GM18858 (cell line): Measurements from ENCODE around the gene FBXL16.
A peak's percentile ranks its signal among the peaks of the same experiment; 100 is the strongest.
"Not testable (repeated sequence)": the region's sequence is repeated elsewhere in the genome, so short reads cannot be mapped to it uniquely, and the experiment has no call there.

Experiments used
- ATAC-seq: cut with Tn5 transposase; IDR thresholded peaks from one replicate; pipeline ENCODE4 v1.9.1; 2021; ENCODE audit not compliant: unreplicated experiment

Gene FBXL16, protein sequence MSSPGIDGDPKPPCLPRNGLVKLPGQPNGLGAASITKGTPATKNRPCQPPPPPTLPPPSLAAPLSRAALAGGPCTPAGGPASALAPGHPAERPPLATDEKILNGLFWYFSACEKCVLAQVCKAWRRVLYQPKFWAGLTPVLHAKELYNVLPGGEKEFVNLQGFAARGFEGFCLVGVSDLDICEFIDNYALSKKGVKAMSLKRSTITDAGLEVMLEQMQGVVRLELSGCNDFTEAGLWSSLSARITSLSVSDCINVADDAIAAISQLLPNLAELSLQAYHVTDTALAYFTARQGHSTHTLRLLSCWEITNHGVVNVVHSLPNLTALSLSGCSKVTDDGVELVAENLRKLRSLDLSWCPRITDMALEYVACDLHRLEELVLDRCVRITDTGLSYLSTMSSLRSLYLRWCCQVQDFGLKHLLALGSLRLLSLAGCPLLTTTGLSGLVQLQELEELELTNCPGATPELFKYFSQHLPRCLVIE

DNA sequence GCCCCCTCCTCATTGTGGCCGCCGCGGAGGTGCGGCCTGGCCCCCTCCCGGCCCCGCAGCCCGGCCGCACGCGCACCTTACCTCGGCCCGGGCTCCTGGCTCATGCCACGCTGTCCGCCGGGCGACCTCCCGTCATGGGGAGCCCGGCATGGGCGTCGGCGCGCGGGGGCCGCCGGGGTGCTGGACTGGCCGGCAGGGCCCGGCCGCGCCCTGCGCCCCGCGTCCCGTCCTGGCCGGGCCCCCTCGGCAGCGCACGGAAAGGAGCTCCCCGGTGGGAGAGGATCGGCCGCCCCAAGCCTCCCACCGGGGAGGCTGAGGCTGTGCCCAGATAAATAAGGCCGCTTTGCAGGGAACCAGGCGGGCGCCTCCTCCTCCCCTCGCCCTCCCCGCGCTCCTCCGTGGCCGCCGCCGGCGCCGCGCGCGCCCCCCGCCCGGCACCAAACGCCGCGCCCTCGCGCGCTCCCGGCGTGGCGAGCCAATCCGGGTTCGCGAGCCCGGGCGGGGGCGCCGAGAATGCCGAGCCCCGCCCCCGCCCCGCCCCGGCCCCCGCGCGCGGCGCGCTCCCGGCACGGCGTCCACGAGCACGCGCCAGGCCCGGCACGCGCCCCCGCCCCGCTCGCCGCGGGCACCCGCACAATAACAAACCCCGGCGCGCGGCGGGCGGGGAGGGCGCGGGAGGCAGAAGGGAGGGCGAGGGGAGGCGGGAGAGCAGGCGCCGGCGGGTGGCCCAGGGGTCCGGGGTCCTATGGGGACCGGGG is at the start of gene FBXL16:
Gene FBXL16 (minus strand): TSS at position 371 of the 758 bp plus-strand sequence. CDS start 8,396 bp downstream, outside the sequence.
- ATAC-seq: no peak

- no peak for ATAC-seq
These were observed 49.1 kb upstream of the FBXL16 start for GRCh38 chr16:754656-755055.

DNA sequence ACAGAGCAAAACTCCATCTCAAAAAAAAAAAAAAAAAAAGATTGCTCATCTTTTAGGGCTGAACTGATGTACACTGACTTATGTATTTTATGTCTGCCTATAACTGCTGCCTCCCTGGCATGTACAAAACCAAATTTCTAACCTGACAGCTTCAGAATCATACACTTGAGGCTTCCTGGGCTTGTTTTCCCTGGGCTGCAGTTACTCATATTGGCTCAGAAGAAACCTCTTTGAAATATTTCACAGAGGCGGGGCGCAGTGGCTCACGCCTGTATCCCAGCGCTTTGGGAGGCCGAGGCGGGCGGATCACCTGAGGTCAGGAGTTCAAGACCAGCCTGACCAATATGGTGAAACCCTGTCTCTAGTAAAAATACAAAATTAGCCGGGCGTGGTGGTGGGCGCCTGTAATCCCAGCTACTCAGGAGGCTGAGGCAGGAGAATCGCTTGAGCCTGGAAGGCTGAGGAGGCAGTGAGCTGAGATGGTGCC is 48.6 kb upstream of the FBXL16 start:
- ATAC-seq: not testable (repeated sequence)

DNA sequence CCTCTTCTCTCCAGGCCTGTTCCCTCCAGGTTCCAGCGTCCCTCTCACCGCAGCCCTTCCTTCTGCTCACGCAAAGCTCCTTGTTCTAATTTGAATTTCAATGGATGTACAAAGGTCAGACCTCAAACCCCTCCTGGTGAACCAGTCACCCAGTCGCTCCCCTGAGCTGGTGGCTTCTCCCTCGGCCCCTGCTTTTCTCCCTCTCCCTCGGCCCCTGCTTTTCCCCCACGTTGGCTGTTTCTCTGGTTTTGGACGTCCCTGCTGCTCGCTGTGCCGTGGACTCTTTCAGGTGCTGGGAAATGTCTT is 46.4 kb upstream of the FBXL16 start:
- ATAC-seq: no peak

DNA sequence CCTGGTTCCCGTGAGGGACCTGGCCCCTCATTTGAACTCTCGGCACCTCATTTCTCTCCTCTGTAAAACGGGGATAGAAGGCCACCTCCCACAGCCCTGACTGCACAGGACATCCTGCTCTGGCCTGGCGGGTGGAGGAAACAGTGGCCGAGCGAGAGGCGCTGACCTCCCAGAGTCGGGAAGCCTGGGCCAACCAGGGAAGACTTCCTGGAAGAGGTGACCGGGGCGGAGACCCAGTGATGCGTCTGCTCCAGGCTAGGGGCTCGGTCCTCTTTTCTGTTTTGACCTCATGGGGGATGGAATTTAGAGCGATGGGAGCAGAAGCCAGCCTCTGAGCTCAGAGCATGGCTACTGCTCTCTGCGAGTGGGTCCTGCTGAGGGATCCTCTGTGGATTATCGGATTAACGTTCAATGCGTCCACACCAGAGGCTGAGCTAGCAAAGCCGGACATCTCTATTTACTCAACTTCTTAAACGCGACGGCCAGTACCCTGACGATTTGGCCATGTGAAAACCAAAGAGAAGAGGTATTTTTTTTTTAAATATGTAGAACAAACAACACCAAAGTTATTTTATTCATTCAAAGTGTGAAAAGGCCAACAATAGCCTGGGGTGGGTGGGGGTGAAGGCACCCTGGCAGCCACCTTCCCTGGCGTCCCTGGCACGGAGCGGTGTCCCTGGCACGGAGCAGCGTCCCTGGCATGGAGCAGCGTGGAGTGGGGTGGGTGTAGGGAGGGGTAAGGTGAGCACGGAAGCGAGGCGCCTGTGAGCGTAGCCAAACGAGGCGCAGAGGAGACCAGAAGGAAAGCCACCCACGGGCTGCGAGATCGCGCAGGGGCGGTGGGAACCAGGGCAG is 45.8 kb upstream of the FBXL16 start:
- ATAC-seq: no peak

DNA sequence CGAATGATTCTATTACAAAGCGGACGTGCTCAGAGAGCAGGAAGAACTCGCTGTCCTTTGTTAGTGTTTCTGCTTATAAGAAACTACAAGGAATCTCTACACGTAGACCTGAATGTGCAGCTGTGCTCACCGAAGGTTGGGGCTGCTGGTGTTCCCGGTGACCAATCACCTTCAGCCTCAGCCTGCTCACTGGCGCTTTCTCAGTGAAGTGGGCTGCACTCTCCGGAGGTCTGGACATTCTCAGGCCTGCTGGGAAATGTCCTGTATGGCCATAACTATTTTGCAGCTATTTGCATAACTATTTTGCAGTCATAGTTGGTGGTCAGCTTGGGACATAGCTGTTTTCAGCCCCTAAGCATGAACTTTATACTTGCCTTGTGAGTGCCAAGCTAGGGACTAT is 44.9 kb upstream of the FBXL16 start:
- ATAC-seq: no peak

DNA sequence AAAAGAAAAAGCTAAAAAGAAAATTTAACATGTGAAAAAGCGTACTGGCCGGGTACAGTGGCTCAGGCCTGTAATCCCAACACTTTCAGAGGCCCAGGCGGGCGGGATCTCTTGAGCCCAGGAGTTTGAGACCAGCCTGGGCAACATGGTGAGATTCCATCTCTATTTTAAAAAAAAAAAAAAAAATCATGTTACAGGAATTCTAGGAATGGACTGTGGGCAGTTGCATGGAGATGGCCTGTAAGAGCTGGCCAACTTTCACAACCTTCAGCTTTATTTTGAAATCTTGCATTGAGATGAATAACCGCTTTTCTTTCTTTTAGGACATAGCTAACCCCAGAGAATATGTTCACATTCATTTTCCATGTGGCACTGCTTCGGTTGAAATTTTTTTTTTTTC is 43.4 kb upstream of the FBXL16 start:
- ATAC-seq: no peak

DNA sequence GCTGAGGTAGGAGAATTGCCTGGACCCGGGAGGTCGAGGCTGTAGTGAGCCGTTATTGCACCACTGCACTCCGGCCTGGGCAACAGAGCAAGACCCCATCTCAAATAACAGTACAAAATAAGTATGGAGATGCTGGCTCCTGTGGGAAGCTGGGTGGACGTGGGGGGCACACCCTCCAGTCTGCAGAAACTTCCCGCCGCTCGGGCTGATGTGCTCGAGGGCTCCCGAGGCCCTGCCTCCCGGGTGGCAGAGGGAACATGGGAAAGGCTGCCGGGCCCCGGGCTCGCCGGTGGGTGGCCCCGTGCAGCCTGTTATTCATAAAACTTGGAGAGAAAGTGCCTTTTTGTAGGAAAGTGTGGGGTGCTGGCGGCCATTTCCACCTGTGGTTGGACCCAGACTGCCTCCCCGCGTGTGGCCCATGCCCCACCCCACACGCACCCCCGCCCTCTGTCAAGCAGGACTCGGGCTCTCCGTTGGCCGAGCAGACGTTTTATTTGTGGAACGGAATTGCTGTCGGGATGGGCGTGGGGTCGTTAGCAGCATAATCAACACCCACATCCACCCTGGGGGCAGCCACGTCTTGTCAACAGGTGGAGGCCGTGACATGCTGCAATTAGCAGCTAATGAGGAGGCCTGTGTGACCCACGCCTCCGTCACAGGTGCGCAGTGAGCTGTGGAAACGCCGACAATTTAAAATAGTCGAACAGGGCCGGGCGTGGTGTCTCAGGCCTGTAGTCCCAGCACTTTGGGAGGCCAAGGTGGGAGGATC is 42.6 kb upstream of the FBXL16 start:
- no peak for ATAC-seq

- ATAC-seq: no peak
These were observed 41.0 kb upstream of the FBXL16 start for GRCh38 chr16:746637-747036.

GRCh38 chr16:745739-746138 is 40.1 kb upstream of the FBXL16 start:
- no peak for ATAC-seq

DNA sequence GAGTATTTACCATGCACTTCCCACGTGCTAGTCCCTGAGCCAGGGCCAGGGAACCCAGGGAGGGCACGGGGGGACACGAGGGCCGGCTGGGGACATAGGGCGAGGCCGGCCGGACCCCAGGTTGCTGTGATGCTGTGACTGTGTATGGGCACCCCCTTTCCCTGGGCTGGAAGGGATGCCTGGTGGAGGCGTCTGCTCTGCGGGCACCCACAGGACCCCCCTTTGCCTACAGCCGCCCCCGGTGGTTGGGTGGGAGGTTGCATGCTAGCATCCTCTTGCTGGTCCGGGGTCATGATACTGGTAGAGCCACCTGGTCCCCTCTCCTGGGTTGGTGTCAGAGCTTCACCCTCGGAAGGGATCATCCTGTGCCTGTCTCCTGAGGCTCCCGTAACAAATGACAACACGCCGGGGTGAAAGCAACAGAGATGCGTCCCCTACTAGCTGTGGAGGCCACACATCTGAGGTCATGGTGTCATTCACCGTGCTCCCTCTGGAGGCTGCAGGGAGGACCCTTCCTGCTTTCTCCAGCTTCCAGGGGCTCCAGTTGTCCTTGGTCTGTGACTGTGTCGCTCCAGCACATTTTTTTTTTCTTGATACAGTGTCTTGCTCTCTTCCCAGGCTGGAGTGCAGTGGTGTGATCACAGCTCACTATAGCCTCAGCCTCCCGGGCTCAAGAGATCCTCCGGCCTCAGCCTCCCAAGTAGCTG is 38.3 kb upstream of the FBXL16 start:
- ATAC-seq: no peak

- not testable (repeated sequence) for ATAC-seq
These were observed 37.3 kb upstream of the FBXL16 start for GRCh38 chr16:742894-743293.

- no peak for ATAC-seq
These were observed 36.5 kb upstream of the FBXL16 start for GRCh38 chr16:741986-742629.

DNA sequence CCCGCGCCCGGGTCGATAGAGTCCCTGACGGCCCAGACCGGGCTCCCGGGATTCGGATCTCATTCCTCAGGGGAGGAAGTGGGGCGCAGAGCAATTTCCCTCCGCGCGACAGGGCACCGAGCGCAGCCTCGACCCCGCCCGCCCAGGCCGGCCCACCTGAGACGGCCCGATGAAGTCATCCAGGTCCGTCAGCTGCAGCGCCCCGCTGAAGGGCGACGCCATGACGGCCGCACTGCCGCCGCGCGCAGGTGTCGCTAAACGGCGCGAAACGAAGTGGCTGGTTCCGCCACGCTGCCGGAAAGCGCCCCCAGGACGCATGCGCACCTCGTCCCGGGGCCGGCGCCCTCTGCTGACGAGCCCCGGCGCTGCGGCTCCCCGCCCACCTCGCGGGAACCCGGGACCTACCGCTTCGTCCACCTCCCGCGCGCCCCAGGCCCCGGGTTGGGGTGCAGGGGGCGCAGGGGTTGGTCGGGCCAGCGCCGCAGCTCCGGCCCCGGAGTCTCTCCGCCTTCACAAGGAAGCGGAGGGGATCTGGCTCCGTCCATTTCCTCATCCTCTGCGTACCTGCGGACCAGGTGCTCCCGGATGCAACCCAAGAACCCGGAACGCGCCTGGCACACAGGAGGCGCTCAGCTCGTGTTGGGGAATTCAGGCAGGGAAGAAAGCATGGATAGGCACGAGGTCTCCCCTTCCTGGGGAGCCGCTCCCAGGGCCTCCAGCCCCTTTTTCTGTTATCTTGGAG is 35.3 kb upstream of the FBXL16 start, which contains the start of gene CIAO3:
Gene CIAO3 (minus strand): TSS at position 234 of the 742 bp plus-strand sequence. CDS start 12 bp downstream, at position 222.
- peak; percentile 64 for ATAC-seq

- ATAC-seq: peak; percentile 6
These were observed 34.8 kb upstream of the FBXL16 start for GRCh38 chr16:740459-740763.

DNA sequence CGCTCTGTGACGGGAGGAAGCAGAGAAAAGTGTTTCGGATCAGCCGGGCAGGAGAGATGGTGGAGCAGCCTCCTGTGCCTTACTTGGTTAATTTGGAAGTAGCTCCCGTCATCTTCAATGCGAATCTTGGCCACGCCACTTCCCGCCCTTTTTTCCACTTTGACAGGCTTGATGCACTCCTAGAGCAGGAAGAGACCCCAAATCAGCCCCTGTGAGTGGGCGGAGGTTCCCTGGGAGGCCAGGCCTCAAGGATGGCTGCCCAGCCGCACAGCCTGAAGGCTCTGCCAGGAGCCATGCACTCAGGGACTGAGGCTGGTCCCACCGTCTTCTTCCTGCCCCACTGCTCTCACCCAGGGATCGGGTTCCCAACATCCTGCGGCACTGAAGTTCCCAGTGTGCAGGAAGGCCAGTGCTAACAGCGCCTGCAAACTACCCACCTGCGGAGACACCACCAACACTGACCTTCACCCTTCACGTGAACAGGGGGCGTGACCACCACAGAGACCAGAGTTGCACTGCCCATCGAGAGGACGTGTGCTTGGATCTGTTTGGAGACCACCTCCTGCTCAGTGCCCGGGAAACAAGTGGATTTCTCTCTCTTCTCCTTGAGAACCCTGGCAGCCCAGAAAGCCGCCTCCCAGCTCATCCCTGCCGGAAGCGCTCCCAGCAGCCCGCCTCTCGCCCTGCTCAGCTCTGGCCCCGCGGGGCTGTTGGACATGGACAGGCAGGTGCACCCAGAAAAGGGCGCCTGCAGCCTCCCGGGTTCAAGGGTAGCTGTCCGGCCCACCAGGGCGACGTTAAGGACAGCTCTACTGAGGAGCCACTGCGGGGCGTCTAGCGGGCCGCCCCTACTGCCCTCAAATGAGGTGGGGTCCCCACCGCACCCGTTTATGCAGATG is 34.2 kb upstream of the FBXL16 start:
- ATAC-seq: no peak

DNA sequence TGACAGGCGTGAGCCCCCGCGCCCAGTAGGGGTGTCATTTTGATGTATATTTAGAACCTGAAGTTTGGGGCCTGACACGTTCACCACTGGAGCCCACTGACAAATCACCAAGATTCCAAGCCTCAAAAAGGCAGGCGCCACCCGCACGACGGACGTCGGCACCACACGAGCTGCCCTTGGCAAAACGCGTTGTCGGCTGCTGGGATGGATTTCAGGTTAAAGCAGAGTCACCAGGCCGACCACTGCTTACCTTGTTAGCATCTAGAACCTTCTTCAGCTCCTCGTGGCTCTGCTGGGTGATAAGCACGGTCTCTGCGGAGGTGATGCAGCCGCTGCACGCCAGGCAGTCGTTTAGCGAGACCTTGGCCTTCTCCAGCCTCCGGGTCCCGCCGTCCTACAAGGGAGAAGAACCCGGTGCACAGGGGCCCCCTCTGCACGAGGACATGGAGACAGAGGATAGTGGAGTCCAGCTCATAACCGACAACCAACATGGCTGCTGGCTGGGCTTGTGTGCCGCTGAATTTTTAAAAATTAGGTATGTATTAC is 31.4 kb upstream of the FBXL16 start:
- ATAC-seq: no peak
